GM23338 (cell line): ENCODE measurements around the gene TNRC18.

ENCODE experiments used
- CREB1 ChIP-seq: fragments of 250-450 bp; sonication (Bioruptor Pico); IDR thresholded peaks from 2 replicates; pipeline ENCODE4 v1.5.0; 2020; ENCODE audit warnings: low read depth, mild to moderate bottlenecking, moderate library complexity
- CTCF ChIP-seq, 2 experiments: fragments of 200-600 bp in 1 of 2; sonication (generic) in 1 of 2; conservative IDR thresholded peaks; 2 replicates each; pipeline versions ENCODE4 v1.5.1 to v1.6.1; 2016 to 2017; ENCODE audit warnings: antibody characterized with exemption in 2 of 2, low read depth in 2 of 2, mild to moderate bottlenecking in 2 of 2, moderate library complexity in 1 of 2
- EZH2 ChIP-seq: fragments of 200-600 bp; sonication (generic); IDR thresholded peaks from one replicate; pipeline ENCODE4 v1.8.0; 2017; ENCODE audit warnings: antibody characterized with exemption, mild to moderate bottlenecking, low read depth; ENCODE audit not compliant: unreplicated experiment
- JUNB ChIP-seq: IDR thresholded peaks from one replicate; pipeline ENCODE4 v1.6.1; 2016; ENCODE audit warnings: antibody characterized with exemption; ENCODE audit not compliant: unreplicated experiment
- ZNF331 ChIP-seq: fragments of 250-450 bp; sonication (Bioruptor Pico); IDR thresholded peaks from 2 replicates; pipeline ENCODE4 v1.5.0; 2020; ENCODE audit warnings: low read depth, mild to moderate bottlenecking, moderate library complexity

- TF ChIP-seq CTCF (conservative IDR thresholded peaks at IDR 0.05; ENCODE audit: low read depth in 2 of 2) (no peak), EZH2 (no peak), ZNF331 (no peak), JUNB (no peak), CREB1 (no peak)
These were observed 107.9 kb downstream of the TNRC18 start for GRCh38 chr7:5315761-5316160.
